ENCODE results near the gene PAQR4.
"Not testable (repeated sequence)": the region's sequence is repeated elsewhere in the genome, so short reads cannot be mapped to it uniquely, and the experiment has no call there.

GRCh38 chr16:2928151-2928550 is 41.0 kb upstream of the PAQR4 start:
- not testable (repeated sequence) for TF ChIP-seq CTCF (IDR thresholded peaks at IDR 0.05; ENCODE audit: poor library complexity); EZH2 (IDR thresholded peaks at IDR 0.05; ENCODE audit: borderline replicate concordance); EZH2phosphoT487 (IDR thresholded peaks at IDR 0.05; ENCODE audit: low read depth, severe bottlenecking, unreplicated experiment)
